Lung (tissue), 12 donors: Measurements from ENCODE around the gene ZGLP1. TPM values are rescaled to one million over a fixed set of nuclear protein-coding genes. Genes with fewer than 3 reads are reported as not detected.

ENCODE experiments used
- ATAC-seq: fragments of 200-7000 bp; cut with Tn5 transposase; one replicate; pipeline ENCODE4 v1.9.1; 2020; ENCODE audit warnings: moderate number of reproducible peaks; ENCODE audit not compliant: insufficient read depth, low FRiP score
- DNase-seq, 3 donors: peaks; one replicate each; pipeline ENCODE4 v3.0.0-alpha.2; 2013 to 2017
- H3K27ac ChIP-seq, 2 donors: one replicate each; pipeline ENCODE4 v1.5.1; 2013; ENCODE audit warnings: mild to moderate bottlenecking in 2 of 2, moderate library complexity in 2 of 2, control low read depth in 1 of 2, inconsistent platforms in 1 of 2, low read depth in 1 of 2, low read length in 1 of 2
- H3K27me3 ChIP-seq, 3 donors: one replicate each; pipeline ENCODE4 v1.5.1; 2013; ENCODE audit warnings: low read length in 2 of 3; ENCODE audit not compliant: control insufficient read depth in 3 of 3, insufficient read depth in 3 of 3
- H3K36me3 ChIP-seq, 4 donors: one replicate each; pipeline ENCODE4 v1.5.1; 2013; ENCODE audit warnings: low read length in 4 of 4, mild to moderate bottlenecking in 1 of 4, moderate library complexity in 1 of 4; ENCODE audit not compliant: control insufficient read depth in 4 of 4, insufficient read depth in 4 of 4
- H3K4me1 ChIP-seq, 5 donors: one replicate each; pipeline ENCODE4 v1.5.1; 2013; ENCODE audit warnings: low read length in 5 of 5, mild to moderate bottlenecking in 2 of 5, moderate library complexity in 1 of 5; ENCODE audit not compliant: control insufficient read depth in 5 of 5, insufficient read depth in 5 of 5
- H3K4me3 ChIP-seq: one replicate; pipeline ENCODE4 v1.5.1; 2013; ENCODE audit warnings: mild to moderate bottlenecking, control low read depth, moderate library complexity
- H3K9ac ChIP-seq, 2 donors: one replicate each; pipeline ENCODE4 v1.5.1; 2013; ENCODE audit warnings: low read length in 2 of 2, control low read depth in 1 of 2; ENCODE audit not compliant: insufficient read depth in 1 of 2
- H3K9me3 ChIP-seq, 4 donors: one replicate each; pipeline ENCODE4 v1.5.1; 2013; ENCODE audit warnings: low read length in 3 of 4, mild to moderate bottlenecking in 1 of 4, moderate library complexity in 1 of 4; ENCODE audit not compliant: control insufficient read depth in 4 of 4, insufficient read depth in 3 of 4
- CTCF ChIP-seq: IDR thresholded peaks from 2 replicates; pipeline ENCODE4 v1.5.1; 2012; ENCODE audit warnings: mild to moderate bottlenecking; ENCODE audit errors: control extremely low read depth, extremely low read depth
- WGBS, 2 donors: extraction: QIAGEN DNeasy Blood & Tissue Kit; methylation state at CpG; one replicate each; pipeline ENCODE4 v1.1.7; 2013; 5-methylcytosine and 5-hydroxymethylcytosine counted together
- polyA plus RNA-seq, 2 donors: library from polyadenylated mRNA; stranded (reverse); fragments of 200-250 nt; gene quantifications; one replicate each; pipeline ENCODE4 v1.2.1, GENCODE V29; 2013
- total RNA-seq, 2 donors: library from RNA; depleted of rRNA in 1 of 2; stranded (reverse); fragments of >200 nt in 1 of 2; gene quantifications; one replicate each; pipeline ENCODE4 v1.2.1, GENCODE V29; 2014 to 2021
- donor health status: control.
- donor health status: control.
- donor health status: Bipolar disorder and iron deficiency.
- donor health status: healthy.
- donor health status: DM: yes; HTN: yes; CAD: no.

Gene ZGLP1
- total and polyA plus RNA-seq, 4 donors, result 3.0 to 6.7 (median 4.4) TPM

GRCh38 chr19:10285393-10285792 lies 24.2 kb downstream of the ZGLP1 start:
- TF ChIP-seq CTCF, result no peak
- ATAC-seq (no peak), DNase-seq (no peak)
- WGBS, 2 donors, result 87 to 88% methylated on average over 4 of the region's 4 CpGs
- peaks cover 0 to 34% (median 0%) of the 10 kb centered on the region in 4 donors for H3K36me3 ChIP-seq
- H3K4me1 ChIP-seq, result peaks cover 0 to 48% (median 31%) of the 10 kb centered on the region in 5 donors
- H3K27me3 ChIP-seq, result peaks cover 0 to 8% (median 0%) of the 10 kb centered on the region in 3 donors
- no peaks in the 10 kb centered on the region for H3K9me3 ChIP-seq
- no peak overlapping the region for H3K4me3 ChIP-seq
- H3K9ac ChIP-seq, result no peak overlapping the region
- H3K27ac ChIP-seq, result peak overlapping the region in 1 of 2 donors; percentile 61

- H3K27ac ChIP-seq, result peak overlapping the region in 1 of 2 donors; percentile 11
Observed at GRCh38 chr19:10284960-10285278, 24.7 kb downstream of the ZGLP1 start.

GRCh38 chr19:10284065-10284959 lies 25.3 kb downstream of the ZGLP1 start:
- no peaks in the 10 kb centered on the region for H3K9me3 ChIP-seq
- no peak for TF ChIP-seq CTCF
- ATAC-seq, result no peak
- H3K4me1 ChIP-seq, result peaks cover 0 to 43% (median 27%) of the 10 kb centered on the region in 5 donors
- DNase-seq, result no peak
- H3K27me3 ChIP-seq, result peaks cover 0 to 2% (median 0%) of the 10 kb centered on the region in 3 donors
- peaks cover 0 to 38% (median 0%) of the 10 kb centered on the region in 4 donors for H3K36me3 ChIP-seq
- WGBS, 2 donors, result 87 to 90% methylated on average over 34 of the region's 34 CpGs
- H3K4me3 ChIP-seq, result no peak overlapping the region
- no peak overlapping the region for H3K9ac ChIP-seq
- peak overlapping the region in 1 of 2 donors; percentile 84 for H3K27ac ChIP-seq

More at GRCh38 chr19:10284960-10285278, 24.7 kb downstream of the ZGLP1 start:
- Histone ChIP-seq H3K9me3 (no peaks in the 10 kb centered on the region), H3K4me1 (peaks cover 0 to 45% (median 29%) of the 10 kb centered on the region in 5 donors), H3K36me3 (peaks cover 0 to 37% (median 0%) of the 10 kb centered on the region in 4 donors), H3K9ac (no peak overlapping the region), H3K4me3 (no peak overlapping the region), H3K27me3 (peaks cover 0 to 4% (median 0%) of the 10 kb centered on the region in 3 donors)
- DNase-seq (no peak), ATAC-seq (no peak)
- no peak for TF ChIP-seq CTCF
- WGBS, 2 donors, result 89 to 93% methylated on average over 13 of the region's 13 CpGs
